ENCODE results near the gene SLC22A9. TPM values are rescaled to one million over a fixed set of nuclear protein-coding genes. Genes with fewer than 3 reads are reported as not detected.

Gene SLC22A9
- total RNA-seq, 1 donor from 2014 or later = not detected

DNA sequence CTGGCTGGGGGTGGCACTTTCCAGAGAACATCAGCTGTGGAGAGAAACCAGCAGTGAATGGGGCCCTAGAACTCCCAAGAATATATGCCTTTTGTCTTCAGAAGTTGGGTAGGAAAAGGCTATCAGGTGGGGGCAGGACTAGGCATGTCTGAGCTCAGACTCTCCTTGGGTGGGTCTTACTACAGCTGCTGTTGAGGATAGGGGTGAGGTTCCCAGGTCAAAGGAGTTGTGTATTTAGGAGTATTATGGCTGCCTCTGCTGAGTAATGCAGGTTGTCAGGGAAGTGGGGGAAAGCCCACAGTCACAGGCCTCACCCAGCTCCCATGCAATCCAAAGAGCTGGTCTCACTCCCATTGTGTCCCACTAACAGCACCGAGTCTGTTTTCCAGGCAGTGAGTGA lies 26.1 kb downstream of the SLC22A9 start:
- no peak for DNase-seq (ENCODE audit: low spot score in 2 of 2, unreplicated experiment in 2 of 2)
- H3K4me3 Mint-ChIP-seq = no peak overlapping the region
- H3K27ac Mint-ChIP-seq = no peak overlapping the region
- H3K27me3 Mint-ChIP-seq (ENCODE audit: low read depth) = peaks cover 38% of the 10 kb centered on the region
- no peaks in the 10 kb centered on the region for H3K36me3 Mint-ChIP-seq
- TF ChIP-seq, protein P1, sequence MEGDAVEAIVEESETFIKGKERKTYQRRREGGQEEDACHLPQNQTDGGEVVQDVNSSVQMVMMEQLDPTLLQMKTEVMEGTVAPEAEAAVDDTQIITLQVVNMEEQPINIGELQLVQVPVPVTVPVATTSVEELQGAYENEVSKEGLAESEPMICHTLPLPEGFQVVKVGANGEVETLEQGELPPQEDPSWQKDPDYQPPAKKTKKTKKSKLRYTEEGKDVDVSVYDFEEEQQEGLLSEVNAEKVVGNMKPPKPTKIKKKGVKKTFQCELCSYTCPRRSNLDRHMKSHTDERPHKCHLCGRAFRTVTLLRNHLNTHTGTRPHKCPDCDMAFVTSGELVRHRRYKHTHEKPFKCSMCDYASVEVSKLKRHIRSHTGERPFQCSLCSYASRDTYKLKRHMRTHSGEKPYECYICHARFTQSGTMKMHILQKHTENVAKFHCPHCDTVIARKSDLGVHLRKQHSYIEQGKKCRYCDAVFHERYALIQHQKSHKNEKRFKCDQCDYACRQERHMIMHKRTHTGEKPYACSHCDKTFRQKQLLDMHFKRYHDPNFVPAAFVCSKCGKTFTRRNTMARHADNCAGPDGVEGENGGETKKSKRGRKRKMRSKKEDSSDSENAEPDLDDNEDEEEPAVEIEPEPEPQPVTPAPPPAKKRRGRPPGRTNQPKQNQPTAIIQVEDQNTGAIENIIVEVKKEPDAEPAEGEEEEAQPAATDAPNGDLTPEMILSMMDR (IDR thresholded peaks at IDR 0.05; ENCODE audit: unreplicated experiment) = no peak
- peaks cover 3% of the 10 kb centered on the region for H3K9me3 Mint-ChIP-seq
- no peaks in the 10 kb centered on the region for H3K4me1 Mint-ChIP-seq

DNA sequence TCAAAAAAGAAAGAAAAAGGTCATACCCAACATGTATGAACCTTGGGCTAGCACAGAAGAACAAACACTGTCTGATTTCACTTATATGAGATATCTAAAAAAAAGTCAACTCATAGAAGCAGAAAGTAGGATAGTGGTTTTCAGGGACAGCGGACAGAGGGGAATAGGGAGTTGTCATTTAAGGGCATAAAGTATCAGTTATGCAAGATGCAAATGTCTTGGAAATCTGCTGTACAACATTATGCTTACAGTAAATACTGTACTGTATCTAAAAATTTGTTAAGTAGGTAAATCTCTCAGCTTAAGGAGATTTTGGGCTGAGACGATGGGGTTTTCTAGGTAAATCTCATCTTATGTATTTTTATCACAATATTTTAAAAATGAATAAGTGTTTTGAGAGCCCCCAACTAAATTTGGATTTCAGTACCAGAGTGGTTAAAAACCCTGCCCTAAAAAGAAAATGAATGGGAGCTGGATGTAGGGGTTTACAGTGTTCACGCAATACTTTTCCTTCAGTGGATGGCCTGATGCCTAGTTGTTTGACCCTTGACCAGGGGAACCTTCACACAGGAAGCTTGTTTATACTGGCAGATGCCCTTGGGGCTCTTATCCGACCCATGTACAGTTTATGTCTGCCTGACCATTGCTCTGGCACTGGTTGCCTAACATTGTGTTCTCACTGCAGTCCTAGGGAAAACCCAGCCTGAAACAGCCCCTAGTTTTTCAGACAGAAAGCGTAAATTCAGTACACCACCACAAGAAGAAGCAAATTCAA lies 34.8 kb downstream of the SLC22A9 start:
- Mint-ChIP-seq H3K9me3 (no peaks in the 10 kb centered on the region), H3K4me3 (no peak overlapping the region), H3K27me3 (ENCODE audit: low read depth) (peaks cover 23% of the 10 kb centered on the region), H3K4me1 (no peaks in the 10 kb centered on the region), H3K36me3 (no peaks in the 10 kb centered on the region), H3K27ac (no peak overlapping the region)
- DNase-seq (ENCODE audit: low spot score in 2 of 2, unreplicated experiment in 2 of 2) = no peak
- TF ChIP-seq, protein P1 (IDR thresholded peaks at IDR 0.05; ENCODE audit: unreplicated experiment) = no peak

DNA sequence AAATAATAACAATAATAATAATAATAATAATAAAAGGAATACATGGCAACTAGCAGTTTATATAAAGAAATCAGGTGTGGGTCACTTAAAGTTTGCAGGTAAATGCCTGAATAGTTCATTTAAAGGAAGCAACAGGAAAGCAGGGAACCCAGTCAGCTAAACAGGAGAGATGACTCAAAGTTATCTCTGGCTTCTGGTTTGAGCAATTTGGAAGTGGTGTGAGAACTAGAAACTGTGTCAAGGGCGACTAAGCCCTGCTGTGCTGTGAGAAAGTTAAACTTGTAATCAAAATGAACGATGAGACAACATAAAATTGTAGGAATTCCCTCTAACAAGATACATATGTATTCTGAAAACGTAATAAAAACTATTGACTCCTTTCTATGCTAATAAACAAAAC lies 35.5 kb downstream of the SLC22A9 start:
- no peaks in the 10 kb centered on the region for H3K9me3 Mint-ChIP-seq
- no peak overlapping the region for H3K4me3 Mint-ChIP-seq
- no peaks in the 10 kb centered on the region for H3K36me3 Mint-ChIP-seq
- DNase-seq (ENCODE audit: low spot score in 2 of 2, unreplicated experiment in 2 of 2) = no peak
- peaks cover 19% of the 10 kb centered on the region for H3K27me3 Mint-ChIP-seq (ENCODE audit: low read depth)
- TF ChIP-seq, protein P1 (IDR thresholded peaks at IDR 0.05; ENCODE audit: unreplicated experiment) = no peak
- H3K27ac Mint-ChIP-seq = no peak overlapping the region
- H3K4me1 Mint-ChIP-seq = no peaks in the 10 kb centered on the region

DNA sequence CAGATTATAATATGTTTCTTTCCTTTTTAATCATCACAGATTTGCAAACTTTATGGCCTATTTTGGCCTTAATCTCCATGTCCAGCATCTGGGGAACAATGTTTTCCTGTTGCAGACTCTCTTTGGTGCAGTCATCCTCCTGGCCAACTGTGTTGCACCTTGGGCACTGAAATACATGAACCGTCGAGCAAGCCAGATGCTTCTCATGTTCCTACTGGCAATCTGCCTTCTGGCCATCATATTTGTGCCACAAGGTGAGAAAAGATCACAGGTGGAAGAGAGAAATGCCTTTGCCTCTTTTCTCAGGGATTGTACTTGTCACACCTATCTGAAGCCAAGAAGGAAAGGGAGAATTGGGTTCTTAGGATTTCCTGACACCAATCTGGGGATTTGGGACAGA lies 36.9 kb downstream of the SLC22A9 start:
- H3K27me3 Mint-ChIP-seq (ENCODE audit: low read depth) = peaks cover 9% of the 10 kb centered on the region
- no peak overlapping the region for H3K4me3 Mint-ChIP-seq
- no peaks in the 10 kb centered on the region for H3K36me3 Mint-ChIP-seq
- TF ChIP-seq, protein P1 (IDR thresholded peaks at IDR 0.05; ENCODE audit: unreplicated experiment) = no peak
- no peaks in the 10 kb centered on the region for H3K9me3 Mint-ChIP-seq
- no peak overlapping the region for H3K27ac Mint-ChIP-seq
- no peaks in the 10 kb centered on the region for H3K4me1 Mint-ChIP-seq
- DNase-seq (ENCODE audit: low spot score in 2 of 2, unreplicated experiment in 2 of 2) = no peak

DNA sequence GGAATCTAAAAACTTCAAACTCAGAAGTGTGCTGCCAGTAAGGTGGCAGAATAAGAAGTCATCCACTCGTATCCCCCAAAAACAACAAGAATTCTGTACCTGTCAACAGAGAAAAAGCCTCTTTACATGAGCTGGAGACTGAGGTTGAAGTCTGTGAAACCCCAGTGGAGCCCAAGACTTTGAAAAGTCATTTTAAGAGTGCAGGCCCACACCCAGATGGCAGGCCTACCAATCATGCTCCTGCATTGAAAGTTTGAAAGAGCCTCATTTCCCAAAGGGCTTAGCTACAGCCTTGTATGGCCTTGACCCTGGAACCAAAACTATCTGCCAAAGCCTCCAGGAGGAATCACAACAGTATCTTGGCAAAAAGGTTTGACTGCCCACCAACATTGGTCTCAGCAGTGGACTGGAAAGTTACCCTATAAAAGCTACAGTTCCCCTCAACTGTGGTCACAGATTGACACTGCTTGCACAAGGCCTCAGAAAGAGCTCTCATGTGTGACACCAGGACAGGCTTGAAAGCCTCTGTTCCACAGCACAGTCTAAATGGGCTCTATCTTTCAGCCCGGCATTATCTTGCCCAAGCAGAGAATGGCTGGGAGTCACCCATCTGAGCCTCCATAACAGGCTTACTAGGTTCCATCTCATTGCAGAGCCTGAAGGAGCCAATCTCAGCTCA lies 47.7 kb downstream of the SLC22A9 start:
- DNase-seq (ENCODE audit: low spot score in 2 of 2, unreplicated experiment in 2 of 2) = no peak
- H3K36me3 Mint-ChIP-seq = no peaks in the 10 kb centered on the region
- peaks cover 11% of the 10 kb centered on the region for H3K9me3 Mint-ChIP-seq
- H3K27ac Mint-ChIP-seq = no peak overlapping the region
- no peaks in the 10 kb centered on the region for H3K4me1 Mint-ChIP-seq
- peaks cover 6% of the 10 kb centered on the region for H3K27me3 Mint-ChIP-seq (ENCODE audit: low read depth)
- no peak overlapping the region for H3K4me3 Mint-ChIP-seq
- TF ChIP-seq, protein P1 (IDR thresholded peaks at IDR 0.05; ENCODE audit: unreplicated experiment) = no peak

Measured in mesothelial cell of epicardium (in vitro differentiated cells).